SJSA1 (cell line): ENCODE data around the gene RRP36. TPM values are rescaled to one million over a fixed set of nuclear protein-coding genes. Genes with fewer than 3 reads are reported as not detected.

Experiments
- DNase-seq, 2 experiments: peaks; one replicate each; pipeline ENCODE4 v3.0.0-alpha.2; 2015 to 2020; ENCODE audit warnings: low spot score in 2 of 2, low read depth in 1 of 2
- H3K27ac ChIP-seq: fragments of 250-450 bp; sonication (Bioruptor Pico); 2 replicates; pipeline ENCODE4 v1.5.1; 2020; ENCODE audit warnings: mild to moderate bottlenecking, moderate library complexity
- H3K27me3 ChIP-seq: fragments of 250-450 bp; sonication (Bioruptor Pico); replicated peaks from 2 replicates; pipeline ENCODE4 v1.5.1; 2020; ENCODE audit warnings: mild to moderate bottlenecking, moderate library complexity
- H3K36me3 ChIP-seq: fragments of 250-450 bp; sonication (Bioruptor Pico); 2 replicates; pipeline ENCODE4 v1.5.1; 2020; ENCODE audit warnings: mild to moderate bottlenecking
- H3K4me1 ChIP-seq: fragments of 250-450 bp; sonication (Bioruptor Pico); replicated peaks from 2 replicates; pipeline ENCODE4 v1.6.1; 2021; ENCODE audit warnings: mild to moderate bottlenecking
- H3K4me3 ChIP-seq: fragments of 250-450 bp; sonication (Bioruptor Pico); 2 replicates; pipeline ENCODE4 v1.5.1; 2020; ENCODE audit warnings: mild to moderate bottlenecking
- H3K9me3 ChIP-seq: fragments of 250-450 bp; sonication (Bioruptor Pico); replicated peaks from 2 replicates; pipeline ENCODE4 v1.5.1; 2020; ENCODE audit warnings: mild to moderate bottlenecking
- total RNA-seq: library from RNA; depleted of rRNA; stranded (reverse); fragments of >200 nt; shearing (Covaris generic); gene quantifications from 2 replicates; pipeline ENCODE4 v1.2.3, GENCODE V29; 2014

The RRP36 gene
- total RNA-seq, 1 experiment from 2014 or later, result 184 TPM

GRCh38 chr6:43014434-43014909 is 7.0 kb upstream of the RRP36 start:
- Histone ChIP-seq H3K36me3 (peaks cover 73% of the 10 kb centered on the region), H3K27me3 (no peaks in the 10 kb centered on the region), H3K27ac (peak overlapping the region; percentile 53), H3K9me3 (no peaks in the 10 kb centered on the region), H3K4me3 (peak overlapping the region; percentile 59), H3K4me1 (peaks cover 7% of the 10 kb centered on the region; the same call in 1 of the 2 replicates)
- peak in 1 of 2 experiments; percentile 20 for DNase-seq

- Histone ChIP-seq H3K27ac (no peak overlapping the region), H3K4me3 (no peak overlapping the region), H3K9me3 (no peaks in the 10 kb centered on the region), H3K27me3 (no peaks in the 10 kb centered on the region), H3K4me1 (peaks cover 14% of the 10 kb centered on the region), H3K36me3 (peaks cover 73% of the 10 kb centered on the region)
- DNase-seq, result no peak
Observed at GRCh38 chr6:43016176-43016942, 5.1 kb upstream of the RRP36 start.

DNA sequence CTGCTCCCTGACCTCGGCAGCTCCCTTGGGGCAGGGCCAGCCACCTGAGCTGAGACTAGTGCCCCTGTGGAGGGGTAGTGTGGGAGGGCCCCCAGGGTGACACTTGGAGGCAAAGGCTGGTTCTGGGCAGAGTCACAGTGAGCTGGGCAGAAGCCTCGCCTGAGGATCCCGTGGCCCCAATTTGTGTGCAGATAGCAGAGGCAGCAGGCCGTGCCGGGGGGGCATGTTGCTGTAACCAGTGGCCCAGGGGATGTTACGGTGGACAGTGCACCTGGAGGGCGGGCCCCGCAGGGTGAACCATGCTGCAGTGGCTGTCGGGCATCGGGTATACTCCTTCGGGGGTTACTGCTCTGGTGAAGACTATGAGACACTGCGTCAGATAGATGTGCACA is 4.5 kb upstream of the RRP36 start:
- no peak for DNase-seq
- H3K4me3 ChIP-seq, result no peak overlapping the region
- H3K9me3 ChIP-seq, result no peaks in the 10 kb centered on the region
- peaks cover 73% of the 10 kb centered on the region for H3K36me3 ChIP-seq
- no peak overlapping the region for H3K27ac ChIP-seq
- no peaks in the 10 kb centered on the region for H3K27me3 ChIP-seq
- peaks cover 15% of the 10 kb centered on the region for H3K4me1 ChIP-seq

- no peak overlapping the region for H3K27ac ChIP-seq
- DNase-seq, result no peak
- H3K4me3 ChIP-seq, result no peak overlapping the region
- no peaks in the 10 kb centered on the region for H3K9me3 ChIP-seq
- peaks cover 77% of the 10 kb centered on the region for H3K36me3 ChIP-seq
- no peaks in the 10 kb centered on the region for H3K27me3 ChIP-seq
- peaks cover 13% of the 10 kb centered on the region for H3K4me1 ChIP-seq
Observed at GRCh38 chr6:43019152-43019551, 2.3 kb upstream of the RRP36 start.

- Histone ChIP-seq H3K27me3 (no peaks in the 10 kb centered on the region), H3K4me3 (no peak overlapping the region), H3K9me3 (no peaks in the 10 kb centered on the region), H3K4me1 (peaks cover 13% of the 10 kb centered on the region), H3K27ac (no peak overlapping the region), H3K36me3 (peaks cover 88% of the 10 kb centered on the region)
- no peak for DNase-seq
Observed at GRCh38 chr6:43020052-43020705, 1.2 kb upstream of the RRP36 start.

GRCh38 chr6:43020847-43021246 is 576 bp upstream of the RRP36 start:
- Histone ChIP-seq H3K27me3 (no peaks in the 10 kb centered on the region), H3K9me3 (no peaks in the 10 kb centered on the region), H3K4me3 (peak overlapping the region; percentile 90), H3K36me3 (peaks cover 94% of the 10 kb centered on the region), H3K27ac (peak overlapping the region; percentile 73), H3K4me1 (peaks cover 13% of the 10 kb centered on the region)
- no peak for DNase-seq

DNA sequence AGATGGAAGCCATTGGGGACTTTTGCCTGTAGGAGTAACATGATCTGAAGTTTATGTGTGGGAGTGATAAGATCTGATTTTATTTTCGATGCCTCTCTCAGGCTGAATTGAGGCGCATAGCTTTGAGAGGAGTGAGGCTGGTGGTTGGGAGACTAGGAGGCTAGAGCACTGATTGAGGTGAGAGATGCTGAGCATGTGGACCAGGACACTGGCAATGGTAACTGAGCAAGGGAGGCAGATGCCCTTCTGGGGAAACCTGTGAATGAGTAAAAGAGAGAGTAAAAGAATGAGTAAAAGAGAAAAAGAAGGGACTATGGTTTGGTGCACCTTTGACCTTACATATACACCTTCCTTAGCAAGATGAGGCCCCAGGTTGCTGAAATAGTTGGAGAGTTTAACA is 3.0 kb downstream of the RRP36 start:
- Histone ChIP-seq H3K36me3 (peaks cover 94% of the 10 kb centered on the region), H3K27me3 (no peaks in the 10 kb centered on the region), H3K4me1 (peaks cover 13% of the 10 kb centered on the region), H3K4me3 (no peak overlapping the region), H3K9me3 (no peaks in the 10 kb centered on the region), H3K27ac (no peak overlapping the region)
- no peak for DNase-seq

DNA sequence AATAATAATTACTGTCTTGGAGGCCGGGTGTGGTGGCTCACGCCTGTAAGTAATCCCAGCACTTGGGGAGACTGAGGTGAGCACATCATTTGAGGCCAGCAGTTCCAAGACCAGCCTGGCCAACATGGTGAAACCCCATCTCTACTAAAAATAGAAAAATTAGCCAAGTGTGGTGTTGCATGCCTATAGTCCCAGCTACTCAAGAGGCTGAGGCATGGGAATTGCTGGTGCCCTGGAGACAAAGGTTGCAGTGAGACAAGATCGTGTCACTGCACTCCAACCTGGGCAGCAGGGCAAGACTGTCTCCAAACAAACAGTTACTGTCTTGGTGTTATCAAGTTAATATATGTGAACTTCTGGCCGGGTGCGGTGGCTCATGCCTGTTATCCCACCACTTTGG is 4.9 kb downstream of the RRP36 start:
- H3K4me3 ChIP-seq, result no peak overlapping the region
- H3K27me3 ChIP-seq, result no peaks in the 10 kb centered on the region
- H3K27ac ChIP-seq, result no peak overlapping the region
- peaks cover 5% of the 10 kb centered on the region for H3K4me1 ChIP-seq
- H3K36me3 ChIP-seq, result peaks cover 92% of the 10 kb centered on the region
- H3K9me3 ChIP-seq, result no peaks in the 10 kb centered on the region
- DNase-seq, result no peak

DNA sequence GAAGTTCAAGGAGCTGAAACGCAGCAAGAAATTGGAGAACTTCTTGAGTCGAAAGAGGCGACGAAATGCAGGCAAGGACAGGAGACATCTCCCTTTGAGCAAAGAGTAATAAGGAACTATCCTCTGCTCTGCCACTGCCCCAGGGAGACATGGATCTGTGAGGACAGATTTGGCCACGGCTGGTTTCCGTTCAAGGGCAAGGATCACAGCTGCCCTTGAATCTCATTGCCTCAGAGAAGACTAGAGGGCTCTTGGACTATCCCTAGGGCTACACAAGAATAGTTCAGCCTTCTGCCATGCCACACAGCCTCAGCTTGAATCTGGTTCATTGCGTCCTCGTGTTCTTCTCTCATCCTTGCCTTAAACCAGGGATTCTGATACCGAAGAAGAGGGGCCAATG is 7.7 kb downstream of the RRP36 start:
- no peaks in the 10 kb centered on the region for H3K9me3 ChIP-seq
- peaks cover 97% of the 10 kb centered on the region for H3K36me3 ChIP-seq
- no peaks in the 10 kb centered on the region for H3K27me3 ChIP-seq
- H3K4me1 ChIP-seq, result no peaks in the 10 kb centered on the region
- no peak overlapping the region for H3K4me3 ChIP-seq
- H3K27ac ChIP-seq, result no peak overlapping the region
- no peak for DNase-seq

- Histone ChIP-seq H3K36me3 (peaks cover 90% of the 10 kb centered on the region), H3K4me3 (no peak overlapping the region), H3K27ac (no peak overlapping the region), H3K4me1 (no peaks in the 10 kb centered on the region), H3K27me3 (no peaks in the 10 kb centered on the region), H3K9me3 (no peaks in the 10 kb centered on the region)
- no peak for DNase-seq
Observed at GRCh38 chr6:43032326-43032725, 10.9 kb downstream of the RRP36 start.

DNA sequence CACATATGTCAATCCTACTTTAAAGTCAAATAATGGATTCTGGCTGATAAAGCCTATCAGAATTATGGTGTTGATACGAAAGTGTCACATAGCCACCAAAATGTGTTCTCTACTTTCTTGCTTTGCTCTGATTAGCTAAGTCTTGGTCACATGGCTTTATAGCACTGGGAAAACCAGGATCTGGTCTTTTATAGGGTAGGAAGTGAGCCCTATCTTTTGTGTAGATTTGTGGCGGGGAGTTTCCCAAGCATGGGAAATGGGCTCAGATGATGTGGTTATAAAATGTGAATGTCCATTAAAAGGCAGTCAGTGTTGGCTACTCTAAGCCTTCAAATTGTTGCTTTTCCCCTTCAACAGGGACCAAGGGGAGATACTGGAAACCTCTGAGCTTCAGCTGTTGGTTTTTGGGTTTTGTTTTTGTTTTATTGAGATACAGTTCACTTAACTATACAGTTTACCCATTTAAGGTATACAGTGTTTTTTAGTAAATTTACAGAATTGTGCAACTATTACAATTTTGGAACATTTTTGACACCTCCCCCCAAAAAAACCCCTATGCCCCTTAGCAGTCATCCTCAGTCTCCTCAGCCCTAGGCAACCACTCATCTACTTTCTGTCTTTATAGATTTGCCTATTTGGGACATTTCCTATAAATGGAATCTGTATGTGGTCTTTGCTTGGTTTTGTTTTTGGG is 12.2 kb downstream of the RRP36 start:
- no peaks in the 10 kb centered on the region for H3K27me3 ChIP-seq
- H3K27ac ChIP-seq, result no peak overlapping the region
- no peak for DNase-seq
- no peaks in the 10 kb centered on the region for H3K9me3 ChIP-seq
- H3K36me3 ChIP-seq, result peaks cover 90% of the 10 kb centered on the region
- H3K4me1 ChIP-seq, result no peaks in the 10 kb centered on the region
- H3K4me3 ChIP-seq, result no peak overlapping the region

- no peak overlapping the region for H3K4me3 ChIP-seq
- peaks cover 90% of the 10 kb centered on the region for H3K36me3 ChIP-seq
- no peaks in the 10 kb centered on the region for H3K9me3 ChIP-seq
- no peaks in the 10 kb centered on the region for H3K27me3 ChIP-seq
- no peak overlapping the region for H3K27ac ChIP-seq
- H3K4me1 ChIP-seq, result no peaks in the 10 kb centered on the region
- no peak for DNase-seq
Observed at GRCh38 chr6:43034190-43034525, 12.7 kb downstream of the RRP36 start.

DNA sequence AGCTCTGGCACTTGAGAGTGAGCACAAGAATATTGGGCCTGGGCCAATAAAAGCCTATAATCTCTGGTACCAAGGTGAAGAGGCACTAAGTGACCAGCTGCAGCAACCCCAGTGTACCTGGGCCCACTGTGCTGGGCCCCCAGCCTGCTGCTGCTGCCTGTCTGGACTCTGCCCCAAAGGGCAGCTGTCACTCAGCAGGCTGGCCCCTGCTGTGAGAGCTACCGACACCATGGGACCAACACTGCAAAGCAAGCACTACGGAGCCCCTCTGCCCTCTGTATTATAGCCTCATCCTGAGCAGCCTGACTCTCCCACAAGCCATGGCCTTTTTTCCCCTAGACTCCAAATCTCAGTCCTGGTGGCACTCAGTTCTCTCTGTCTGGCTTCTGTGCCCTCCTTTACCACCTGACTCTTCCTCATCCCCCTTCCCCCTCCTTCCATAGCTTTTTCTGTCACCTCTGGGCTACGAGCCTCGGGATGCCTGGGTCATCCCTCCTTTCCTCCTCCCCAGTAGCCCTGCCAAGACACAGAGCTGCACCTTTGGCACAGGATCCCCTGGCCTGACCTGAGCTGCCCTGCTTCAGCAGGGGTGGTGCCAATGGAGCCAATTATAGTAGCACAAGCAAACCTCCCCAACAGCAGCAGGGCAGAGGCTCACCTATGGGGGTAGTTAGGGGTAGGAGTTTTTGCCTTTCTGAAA is 14.2 kb downstream of the RRP36 start:
- no peak overlapping the region for H3K27ac ChIP-seq
- no peaks in the 10 kb centered on the region for H3K27me3 ChIP-seq
- no peak overlapping the region for H3K4me3 ChIP-seq
- DNase-seq, result no peak
- peaks cover 85% of the 10 kb centered on the region for H3K36me3 ChIP-seq
- H3K4me1 ChIP-seq, result no peaks in the 10 kb centered on the region
- no peaks in the 10 kb centered on the region for H3K9me3 ChIP-seq
